ENCODE measurements around the gene CACNA1B.

DNA sequence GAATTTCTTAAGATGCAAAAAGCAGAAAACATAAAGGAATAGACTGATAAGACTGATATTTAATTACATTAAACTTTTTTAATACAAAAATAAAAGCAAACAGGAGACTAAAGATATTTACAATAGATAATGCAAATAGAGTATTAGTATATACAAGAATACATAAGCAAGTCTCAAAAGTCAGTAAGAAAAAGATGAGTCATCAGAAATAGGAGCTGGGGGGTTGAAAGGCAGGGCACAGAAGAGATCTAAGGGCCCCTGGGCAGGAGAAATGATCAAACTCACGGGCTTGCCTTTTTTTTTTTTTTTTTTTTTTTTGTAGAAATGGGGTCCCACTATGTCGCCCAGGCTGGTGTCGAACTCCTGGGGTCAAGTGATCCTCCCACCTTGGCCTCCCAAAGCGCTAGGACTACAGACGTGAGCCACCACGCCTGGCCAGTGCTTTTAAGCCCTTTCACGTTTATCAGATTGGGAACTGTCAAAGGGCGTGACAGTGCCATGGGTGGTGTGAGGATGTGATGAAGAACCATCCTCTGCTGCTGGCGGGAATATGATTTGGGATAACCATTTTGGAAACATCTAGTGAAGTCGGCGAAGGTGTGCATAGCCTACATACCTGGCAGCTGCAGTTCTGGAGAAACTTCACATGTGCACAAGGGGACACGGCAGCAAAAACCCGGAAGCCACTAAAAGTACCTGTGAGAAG lies 126.1 kb downstream of the CACNA1B start:
- no peak for TF ChIP-seq POLR2A (IDR thresholded peaks at IDR 0.05)
- TF ChIP-seq, protein P1, sequence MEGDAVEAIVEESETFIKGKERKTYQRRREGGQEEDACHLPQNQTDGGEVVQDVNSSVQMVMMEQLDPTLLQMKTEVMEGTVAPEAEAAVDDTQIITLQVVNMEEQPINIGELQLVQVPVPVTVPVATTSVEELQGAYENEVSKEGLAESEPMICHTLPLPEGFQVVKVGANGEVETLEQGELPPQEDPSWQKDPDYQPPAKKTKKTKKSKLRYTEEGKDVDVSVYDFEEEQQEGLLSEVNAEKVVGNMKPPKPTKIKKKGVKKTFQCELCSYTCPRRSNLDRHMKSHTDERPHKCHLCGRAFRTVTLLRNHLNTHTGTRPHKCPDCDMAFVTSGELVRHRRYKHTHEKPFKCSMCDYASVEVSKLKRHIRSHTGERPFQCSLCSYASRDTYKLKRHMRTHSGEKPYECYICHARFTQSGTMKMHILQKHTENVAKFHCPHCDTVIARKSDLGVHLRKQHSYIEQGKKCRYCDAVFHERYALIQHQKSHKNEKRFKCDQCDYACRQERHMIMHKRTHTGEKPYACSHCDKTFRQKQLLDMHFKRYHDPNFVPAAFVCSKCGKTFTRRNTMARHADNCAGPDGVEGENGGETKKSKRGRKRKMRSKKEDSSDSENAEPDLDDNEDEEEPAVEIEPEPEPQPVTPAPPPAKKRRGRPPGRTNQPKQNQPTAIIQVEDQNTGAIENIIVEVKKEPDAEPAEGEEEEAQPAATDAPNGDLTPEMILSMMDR (IDR thresholded peaks at IDR 0.05) = no peak

Measured in testis (tissue), 2 donors.